H9 (cell line): Measurements from ENCODE around the gene MYOCOS. TPM values are rescaled to one million over a fixed set of nuclear protein-coding genes. Genes with fewer than 3 reads are reported as not detected.

Experiments
- DNase-seq: peaks from one replicate; pipeline ENCODE4 v3.0.0-alpha.2; 2017
- H2AFZ ChIP-seq: one replicate; pipeline ENCODE4 v1.6.1; 2013; ENCODE audit warnings: mild to moderate bottlenecking, low read length, control low read depth, moderate library complexity
- H2AK5ac ChIP-seq: 2 replicates; pipeline ENCODE4 v1.6.1; 2013; ENCODE audit warnings: low read length, control low read depth, mixed read lengths; ENCODE audit not compliant: insufficient read length
- H2BK120ac ChIP-seq: one replicate; pipeline ENCODE4 v1.6.1; 2013; ENCODE audit warnings: low read depth, mild to moderate bottlenecking, low read length, control low read depth, inconsistent platforms; ENCODE audit not compliant: poor library complexity, severe bottlenecking
- H2BK12ac ChIP-seq: 2 replicates; pipeline ENCODE4 v1.6.1; 2013; ENCODE audit warnings: low read length, control low read depth, mixed read lengths, low read depth; ENCODE audit not compliant: insufficient read length
- H2BK15ac ChIP-seq: 2 replicates; pipeline ENCODE4 v1.6.1; 2013; ENCODE audit warnings: low read depth, low read length, control low read depth
- H2BK20ac ChIP-seq: one replicate; pipeline ENCODE4 v1.6.1; 2013; ENCODE audit warnings: low read depth, mild to moderate bottlenecking, low read length, control low read depth, inconsistent platforms; ENCODE audit not compliant: poor library complexity, severe bottlenecking
- H2BK5ac ChIP-seq: 2 replicates; pipeline ENCODE4 v1.6.1; 2013; ENCODE audit warnings: low read length, control low read depth, mixed read lengths; ENCODE audit not compliant: insufficient read length
- H3K14ac ChIP-seq: 2 replicates; pipeline ENCODE4 v1.6.1; 2013; ENCODE audit warnings: low read length, control low read depth; ENCODE audit not compliant: insufficient read depth
- H3K18ac ChIP-seq: 2 replicates; pipeline ENCODE4 v1.6.1; 2013; ENCODE audit warnings: low read depth, mild to moderate bottlenecking, mixed read lengths, low read length, control low read depth; ENCODE audit not compliant: insufficient read length
- H3K23ac ChIP-seq: 2 replicates; pipeline ENCODE4 v1.6.1; 2013; ENCODE audit warnings: low read length, control low read depth, mixed read lengths, low read depth; ENCODE audit not compliant: insufficient read length
- H3K23me2 ChIP-seq: 2 replicates; pipeline ENCODE4 v1.6.1; 2013; ENCODE audit warnings: low read depth, mild to moderate bottlenecking, mixed read lengths, low read length, control low read depth; ENCODE audit not compliant: insufficient read length, poor library complexity, severe bottlenecking
- H3K27ac ChIP-seq: 2 replicates; pipeline ENCODE4 v1.5.1; 2013; ENCODE audit warnings: low read length, control low read depth, mixed read lengths, low read depth; ENCODE audit not compliant: insufficient read length
- H3K27me3 ChIP-seq: 2 replicates; pipeline ENCODE4 v1.6.1; 2013; ENCODE audit warnings: low read length, control low read depth, inconsistent platforms; ENCODE audit not compliant: insufficient read depth
- H3K4ac ChIP-seq: 2 replicates; pipeline ENCODE4 v1.6.1; 2013; ENCODE audit warnings: low read depth, mild to moderate bottlenecking, control low read depth, inconsistent platforms, low read length, moderate library complexity
- H3K4me1 ChIP-seq: 2 replicates; pipeline ENCODE4 v1.6.1; 2013; ENCODE audit warnings: low read length, control low read depth, inconsistent platforms; ENCODE audit not compliant: insufficient read depth
- H3K4me2 ChIP-seq: 2 replicates; pipeline ENCODE4 v1.6.1; 2013; ENCODE audit warnings: low read length, control low read depth, mixed read lengths; ENCODE audit not compliant: insufficient read length, insufficient read depth
- H3K56ac ChIP-seq: 2 replicates; pipeline ENCODE4 v1.6.1; 2013; ENCODE audit warnings: low read depth, mild to moderate bottlenecking, mixed read lengths, low read length, control low read depth; ENCODE audit not compliant: insufficient read length
- H3K79me1 ChIP-seq: 2 replicates; pipeline ENCODE4 v1.6.1; 2013; ENCODE audit warnings: low read depth, mild to moderate bottlenecking, moderate library complexity, low read length, control low read depth, inconsistent platforms; ENCODE audit not compliant: insufficient read depth, poor library complexity, severe bottlenecking
- H3K79me2 ChIP-seq: 2 replicates; pipeline ENCODE4 v1.6.1; 2013; ENCODE audit warnings: low read length, control low read depth, inconsistent platforms; ENCODE audit not compliant: insufficient read depth
- H3K9ac ChIP-seq: 2 replicates; pipeline ENCODE4 v1.6.1; 2013; ENCODE audit warnings: low read length, control low read depth, mixed read lengths; ENCODE audit not compliant: insufficient read length; ENCODE audit errors: extremely low read depth
- H3K9me3 ChIP-seq: one replicate; pipeline ENCODE4 v1.6.1; 2013; ENCODE audit warnings: low read depth, low read length, inconsistent platforms; ENCODE audit not compliant: control insufficient read depth
- H3T11ph ChIP-seq: one replicate; pipeline ENCODE4 v1.6.1; 2013; ENCODE audit warnings: mild to moderate bottlenecking, low read length, control low read depth, inconsistent platforms
- H4K20me1 ChIP-seq: one replicate; pipeline ENCODE4 v1.6.1; 2013; ENCODE audit not compliant: control insufficient read depth, insufficient read length, insufficient read depth
- H4K5ac ChIP-seq: 2 replicates; pipeline ENCODE4 v1.6.1; 2013; ENCODE audit warnings: low read depth, mild to moderate bottlenecking, mixed read lengths, low read length, control low read depth; ENCODE audit not compliant: insufficient read length
- H4K8ac ChIP-seq: replicated peaks from 2 replicates; pipeline ENCODE4 v1.6.1; 2013; ENCODE audit warnings: low read length, control low read depth, mixed read lengths, low read depth; ENCODE audit not compliant: insufficient read length
- H4K91ac ChIP-seq: 2 replicates; pipeline ENCODE4 v1.6.1; 2013; ENCODE audit warnings: low read depth, mild to moderate bottlenecking, moderate library complexity, mixed read lengths, low read length, control low read depth; ENCODE audit not compliant: insufficient read length
- H3K27ac Mint-ChIP-seq, 3 experiments: 2 replicates in 2 of 3; 3 replicates in 1 of 3; pipeline ENCODE4 v1.8.0; 2020 to 2021; ENCODE audit warnings: mixed read lengths in 3 of 3, mild to moderate bottlenecking in 1 of 3, moderate library complexity in 1 of 3
- H3K27me3 Mint-ChIP-seq: 2 replicates; pipeline ENCODE4 v1.8.0; 2021; ENCODE audit warnings: low read depth, mild to moderate bottlenecking, moderate library complexity, mixed read lengths
- H3K36me3 Mint-ChIP-seq, 3 experiments: 2 replicates in 2 of 3; 3 replicates in 1 of 3; pipeline ENCODE4 v1.8.0; 2020 to 2021; ENCODE audit warnings: low read depth in 3 of 3, mixed read lengths in 3 of 3; ENCODE audit not compliant: insufficient read depth in 1 of 3
- H3K4me1 Mint-ChIP-seq, 2 experiments: 2 replicates each; pipeline ENCODE4 v1.8.0; 2020; ENCODE audit warnings: mixed read lengths in 2 of 2
- H3K4me3 Mint-ChIP-seq, 2 experiments: 2 replicates in 1 of 2; 3 replicates in 1 of 2; pipeline ENCODE4 v1.8.0; 2020 to 2021; ENCODE audit warnings: mild to moderate bottlenecking in 2 of 2, mixed read lengths in 2 of 2, moderate library complexity in 1 of 2
- H3K9me3 Mint-ChIP-seq, 2 experiments: 2 replicates in 1 of 2; 3 replicates in 1 of 2; pipeline ENCODE4 v1.8.0; 2020; ENCODE audit warnings: mild to moderate bottlenecking in 2 of 2, mixed read lengths in 2 of 2, moderate library complexity in 1 of 2
- WGBS: extraction: QIAGEN DNeasy Blood & Tissue Kit; methylation state at CpG from one replicate; pipeline ENCODE4 v1.1.7; 2013; ENCODE audit warnings: missing lambda C conversion rate, low lambda C conversion rate, mixed read lengths; ENCODE audit not compliant: insufficient read length; ENCODE audit errors: extremely low coverage; 5-methylcytosine and 5-hydroxymethylcytosine counted together
- total RNA-seq: library from RNA; stranded (reverse); gene quantifications from 2 replicates; pipeline ENCODE4 v1.2.1, GENCODE V29; 2021
- TF ChIP-seq, protein P1 (sequence below): fragments of 200-600 bp; sonication (generic); conservative IDR thresholded peaks from 3 replicates; pipeline ENCODE4 v1.8.0; 2021; ENCODE audit warnings: antibody characterized with exemption, mild to moderate bottlenecking

MYOCOS gene
- total RNA-seq, 1 experiment from 2014 or later = 0.13 TPM

DNA sequence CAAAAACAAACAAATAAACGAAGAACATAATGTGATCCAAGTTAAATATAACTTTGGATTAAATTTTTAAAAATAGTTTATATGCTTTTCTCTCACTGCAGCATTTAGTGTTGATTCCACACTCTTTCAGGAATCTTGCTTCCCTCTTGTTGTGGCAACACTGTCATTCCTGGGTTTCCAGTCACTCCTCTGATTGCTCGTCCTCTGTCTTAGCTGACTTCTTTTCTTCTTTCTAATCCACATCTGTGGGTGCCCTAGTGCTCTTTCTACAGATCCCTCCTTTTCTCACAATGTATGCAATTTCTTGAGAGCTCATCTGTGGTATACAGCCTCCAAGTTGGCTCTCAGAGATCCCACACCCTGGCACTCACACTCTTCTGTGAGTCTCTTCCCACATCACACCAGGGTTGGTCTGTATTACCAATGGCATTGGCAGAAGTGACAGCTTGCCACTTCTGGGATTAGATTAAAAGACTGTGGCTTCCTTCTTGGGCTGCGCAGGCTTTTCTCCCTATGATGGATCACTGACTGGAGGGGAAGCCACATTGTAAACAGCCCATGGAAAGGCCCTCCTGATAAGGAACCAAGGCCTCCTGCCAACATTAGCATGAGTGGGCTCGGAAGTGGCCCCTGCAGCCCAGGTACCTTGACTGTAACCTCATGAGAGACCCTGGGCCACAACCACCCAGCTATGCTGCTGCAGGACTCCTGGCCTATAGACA, 42.0 kb downstream of the MYOCOS start:
- no peak overlapping the region for H2BK15ac ChIP-seq
- no peak overlapping the region for H4K91ac ChIP-seq
- H3K9ac ChIP-seq = no peak overlapping the region
- H3K9me3 ChIP-seq = no peaks in the 10 kb centered on the region
- H3K79me1 ChIP-seq = no peaks in the 10 kb centered on the region
- Mint-ChIP-seq H3K4me1 (peaks cover 16% of the 10 kb centered on the region in 2 experiments), H3K9me3 (no peaks in the 10 kb centered on the region; a peak in 1 of 5 replicates), H3K36me3 (no peaks in the 10 kb centered on the region), H3K4me3 (no peak overlapping the region), H3K27ac (no peak overlapping the region; a peak in 1 of 7 replicates), H3K27me3 (no peaks in the 10 kb centered on the region; the same call in 1 of the 2 replicates)
- no peak for DNase-seq
- no peak overlapping the region for H4K8ac ChIP-seq
- no CpG with 5 or more reads among the region's 4 CpGs for WGBS
- no peaks in the 10 kb centered on the region for H3K79me2 ChIP-seq
- H2BK120ac ChIP-seq = no peak overlapping the region
- H3K4me1 ChIP-seq = no peaks in the 10 kb centered on the region; the same call in 1 of the 2 replicates
- no peaks in the 10 kb centered on the region for H3K23me2 ChIP-seq
- H2AFZ ChIP-seq = no peak overlapping the region
- no peak overlapping the region for H3K14ac ChIP-seq
- no peak overlapping the region for H2BK12ac ChIP-seq
- no peak overlapping the region for H2BK20ac ChIP-seq
- no peak overlapping the region for H3T11ph ChIP-seq
- H3K4me2 ChIP-seq = no peak overlapping the region
- no peak overlapping the region for H3K56ac ChIP-seq
- H2AK5ac ChIP-seq = no peak overlapping the region
- no peak overlapping the region for H2BK5ac ChIP-seq
- no peak overlapping the region for H3K4ac ChIP-seq
- no peaks in the 10 kb centered on the region for H4K20me1 ChIP-seq
- no peak overlapping the region for H3K27ac ChIP-seq
- H4K5ac ChIP-seq = no peak overlapping the region
- no peak overlapping the region for H3K23ac ChIP-seq
- H3K27me3 ChIP-seq = no peaks in the 10 kb centered on the region
- TF ChIP-seq, protein P1, sequence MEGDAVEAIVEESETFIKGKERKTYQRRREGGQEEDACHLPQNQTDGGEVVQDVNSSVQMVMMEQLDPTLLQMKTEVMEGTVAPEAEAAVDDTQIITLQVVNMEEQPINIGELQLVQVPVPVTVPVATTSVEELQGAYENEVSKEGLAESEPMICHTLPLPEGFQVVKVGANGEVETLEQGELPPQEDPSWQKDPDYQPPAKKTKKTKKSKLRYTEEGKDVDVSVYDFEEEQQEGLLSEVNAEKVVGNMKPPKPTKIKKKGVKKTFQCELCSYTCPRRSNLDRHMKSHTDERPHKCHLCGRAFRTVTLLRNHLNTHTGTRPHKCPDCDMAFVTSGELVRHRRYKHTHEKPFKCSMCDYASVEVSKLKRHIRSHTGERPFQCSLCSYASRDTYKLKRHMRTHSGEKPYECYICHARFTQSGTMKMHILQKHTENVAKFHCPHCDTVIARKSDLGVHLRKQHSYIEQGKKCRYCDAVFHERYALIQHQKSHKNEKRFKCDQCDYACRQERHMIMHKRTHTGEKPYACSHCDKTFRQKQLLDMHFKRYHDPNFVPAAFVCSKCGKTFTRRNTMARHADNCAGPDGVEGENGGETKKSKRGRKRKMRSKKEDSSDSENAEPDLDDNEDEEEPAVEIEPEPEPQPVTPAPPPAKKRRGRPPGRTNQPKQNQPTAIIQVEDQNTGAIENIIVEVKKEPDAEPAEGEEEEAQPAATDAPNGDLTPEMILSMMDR = no peak
- H3K18ac ChIP-seq = no peak overlapping the region
